ENCODE measurements around the gene SC5D.

DNA sequence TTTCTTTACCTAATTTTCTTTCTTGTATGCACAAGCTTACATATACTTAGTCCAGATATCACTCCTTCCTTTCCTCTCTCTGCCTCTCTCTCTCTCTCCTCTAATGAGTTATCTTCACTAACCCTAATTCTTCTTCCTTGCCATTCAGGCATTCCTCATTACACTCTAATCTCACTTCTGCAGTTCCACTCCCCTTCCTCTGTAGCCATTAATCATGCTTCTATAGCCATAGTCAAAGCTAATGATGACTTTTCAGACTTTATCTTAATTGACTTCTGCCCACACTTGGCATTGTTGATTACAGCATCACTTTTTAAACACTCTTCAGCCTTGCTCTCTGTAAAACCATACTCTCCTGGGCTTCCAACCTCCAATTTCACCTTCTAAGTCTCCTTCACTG is 35.3 kb upstream of the SC5D start:
- TF ChIP-seq, protein P1, sequence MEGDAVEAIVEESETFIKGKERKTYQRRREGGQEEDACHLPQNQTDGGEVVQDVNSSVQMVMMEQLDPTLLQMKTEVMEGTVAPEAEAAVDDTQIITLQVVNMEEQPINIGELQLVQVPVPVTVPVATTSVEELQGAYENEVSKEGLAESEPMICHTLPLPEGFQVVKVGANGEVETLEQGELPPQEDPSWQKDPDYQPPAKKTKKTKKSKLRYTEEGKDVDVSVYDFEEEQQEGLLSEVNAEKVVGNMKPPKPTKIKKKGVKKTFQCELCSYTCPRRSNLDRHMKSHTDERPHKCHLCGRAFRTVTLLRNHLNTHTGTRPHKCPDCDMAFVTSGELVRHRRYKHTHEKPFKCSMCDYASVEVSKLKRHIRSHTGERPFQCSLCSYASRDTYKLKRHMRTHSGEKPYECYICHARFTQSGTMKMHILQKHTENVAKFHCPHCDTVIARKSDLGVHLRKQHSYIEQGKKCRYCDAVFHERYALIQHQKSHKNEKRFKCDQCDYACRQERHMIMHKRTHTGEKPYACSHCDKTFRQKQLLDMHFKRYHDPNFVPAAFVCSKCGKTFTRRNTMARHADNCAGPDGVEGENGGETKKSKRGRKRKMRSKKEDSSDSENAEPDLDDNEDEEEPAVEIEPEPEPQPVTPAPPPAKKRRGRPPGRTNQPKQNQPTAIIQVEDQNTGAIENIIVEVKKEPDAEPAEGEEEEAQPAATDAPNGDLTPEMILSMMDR (IDR thresholded peaks at IDR 0.05): no peak
- no peak for TF ChIP-seq POLR2A (IDR thresholded peaks at IDR 0.05)
